GM23248 (cell line): ENCODE data around the gene PREX1. TPM values are rescaled to one million over a fixed set of nuclear protein-coding genes. Genes with fewer than 3 reads are reported as not detected.

Experiments used
- DNase-seq: peaks from one replicate; pipeline ENCODE4 v3.0.0-alpha.2; 2015
- H2AFZ ChIP-seq: fragments of 200-600 bp; sonication (generic); 2 replicates; pipeline ENCODE4 v1.6.1; 2016; ENCODE audit warnings: antibody characterized with exemption
- H3F3A ChIP-seq: fragments of 200-600 bp; sonication (generic); 2 replicates; pipeline ENCODE4 v1.6.1; 2016; ENCODE audit warnings: mild to moderate bottlenecking, antibody characterized with exemption, mixed run types; ENCODE audit not compliant: insufficient read depth
- H3K27ac ChIP-seq: fragments of 200-600 bp; sonication (generic); 2 replicates; pipeline ENCODE4 v1.5.1; 2016; ENCODE audit warnings: mild to moderate bottlenecking
- H3K27me3 ChIP-seq: fragments of 200-600 bp; sonication (generic); replicated peaks from 2 replicates; pipeline ENCODE4 v1.6.1; 2016; ENCODE audit warnings: mild to moderate bottlenecking; ENCODE audit not compliant: insufficient read depth
- H3K36me3 ChIP-seq: fragments of 200-600 bp; sonication (generic); 2 replicates; pipeline ENCODE4 v1.6.1; 2016; ENCODE audit warnings: low read depth, mild to moderate bottlenecking
- H3K4me1 ChIP-seq: fragments of 200-600 bp; sonication (generic); 2 replicates; pipeline ENCODE4 v1.6.1; 2016; ENCODE audit warnings: mild to moderate bottlenecking; ENCODE audit not compliant: insufficient read depth
- H3K4me2 ChIP-seq: fragments of 200-600 bp; sonication (generic); one replicate; pipeline ENCODE4 v1.6.1; 2016; ENCODE audit warnings: mild to moderate bottlenecking; ENCODE audit not compliant: unreplicated experiment
- H3K4me3 ChIP-seq: fragments of 200-600 bp; sonication (generic); 2 replicates; pipeline ENCODE4 v1.5.1; 2016; ENCODE audit warnings: mild to moderate bottlenecking
- H3K79me2 ChIP-seq: fragments of 200-600 bp; sonication (generic); 2 replicates; pipeline ENCODE4 v1.6.1; 2016; ENCODE audit warnings: mild to moderate bottlenecking; ENCODE audit not compliant: insufficient read depth
- H3K9ac ChIP-seq: fragments of 200-600 bp; sonication (generic); 2 replicates; pipeline ENCODE4 v1.6.1; 2016; ENCODE audit warnings: mild to moderate bottlenecking
- H3K9me2 ChIP-seq: fragments of 200-600 bp; sonication (generic); 2 replicates; pipeline ENCODE4 v1.6.1; 2016; ENCODE audit warnings: mixed run types, mild to moderate bottlenecking, moderate library complexity; ENCODE audit not compliant: insufficient read depth
- H3K9me3 ChIP-seq: fragments of 200-600 bp; sonication (generic); one replicate; pipeline ENCODE4 v1.6.1; 2017; ENCODE audit warnings: low read depth
- H4K20me1 ChIP-seq: fragments of 200-600 bp; sonication (generic); 2 replicates; pipeline ENCODE4 v1.6.0; 2016; ENCODE audit not compliant: insufficient read depth
- EZH2 ChIP-seq: fragments of 200-600 bp; sonication (generic); IDR thresholded peaks from 2 replicates; pipeline ENCODE4 v1.6.1; 2018; ENCODE audit warnings: antibody characterized with exemption, mild to moderate bottlenecking; ENCODE audit not compliant: insufficient read depth, poor library complexity, severe bottlenecking
- EZH2phosphoT487 ChIP-seq: fragments of 200-600 bp; sonication (generic); IDR thresholded peaks from 2 replicates; pipeline ENCODE4 v1.6.1; 2018; ENCODE audit warnings: antibody characterized with exemption, moderate library complexity, mild to moderate bottlenecking, low read depth; ENCODE audit not compliant: insufficient read depth
- WGBS, 2 experiments: methylation state at CpG; one replicate each; pipeline ENCODE4 v1.1.6; 2015 to 2017; ENCODE audit warnings: low lambda C conversion rate in 2 of 2, low coverage in 1 of 2; ENCODE audit errors: missing lambda C conversion rate in 2 of 2; 5-methylcytosine and 5-hydroxymethylcytosine counted together
- in situ Hi-C: fragments of 300-500 bp; cut with MboI; formaldehyde crosslinking; loops from 2 replicates; pipeline ENCODE4 v1.15.0; 2020
- polyA plus RNA-seq: library from polyadenylated mRNA; unstranded; fragments of >200 nt; fragmentation: Nextera tagmentation; extraction: Ambion mirVana; gene quantifications from 2 replicates; pipeline ENCODE4 v1.2.1, GENCODE V29; 2016
- total RNA-seq: library from RNA; depleted of rRNA; stranded (reverse); fragments of >200 nt; shearing (Covaris generic); gene quantifications from 2 replicates; pipeline ENCODE4 v1.2.3, GENCODE V29; 2014

The PREX1 gene
- total and polyA plus RNA-seq, 2 experiments from 2014 or later: 0.13 to 0.65 TPM

- H4K20me1 ChIP-seq: no peaks in the 10 kb centered on the region
- WGBS, 2 experiments: 79 to 84% methylated on average over 14 of the region's 14 CpGs
- H3K4me1 ChIP-seq: no peaks in the 10 kb centered on the region
- no peak overlapping the region for H3K4me2 ChIP-seq
- H3F3A ChIP-seq: no peaks in the 10 kb centered on the region
- no peaks in the 10 kb centered on the region for H3K79me2 ChIP-seq
- H3K9ac ChIP-seq: no peak overlapping the region
- no peak overlapping the region for H3K4me3 ChIP-seq
- H3K27ac ChIP-seq: no peak overlapping the region
- in situ Hi-C loops: no loop called here
- no peaks in the 10 kb centered on the region for H3K27me3 ChIP-seq
- DNase-seq: no peak
- no peaks in the 10 kb centered on the region for H3K9me2 ChIP-seq
- H2AFZ ChIP-seq: no peak overlapping the region
- H3K9me3 ChIP-seq: no peaks in the 10 kb centered on the region
- TF ChIP-seq EZH2 (no peak), EZH2phosphoT487 (no peak)
- no peaks in the 10 kb centered on the region for H3K36me3 ChIP-seq
These were observed 11.3 kb downstream of the PREX1 start for GRCh38 chr20:48816282-48817205.

- H3K4me2 ChIP-seq: no peak overlapping the region
- H3K79me2 ChIP-seq: no peaks in the 10 kb centered on the region
- H3K9me3 ChIP-seq: no peaks in the 10 kb centered on the region
- H2AFZ ChIP-seq: no peak overlapping the region
- H3F3A ChIP-seq: no peaks in the 10 kb centered on the region
- no peak overlapping the region for H3K9ac ChIP-seq
- no peak for DNase-seq
- H3K4me1 ChIP-seq: no peaks in the 10 kb centered on the region
- in situ Hi-C loops: no loop called here
- H3K27me3 ChIP-seq: no peaks in the 10 kb centered on the region
- TF ChIP-seq EZH2phosphoT487 (no peak), EZH2 (no peak)
- H3K27ac ChIP-seq: no peak overlapping the region
- no peaks in the 10 kb centered on the region for H3K36me3 ChIP-seq
- no peaks in the 10 kb centered on the region for H3K9me2 ChIP-seq
- H4K20me1 ChIP-seq: no peaks in the 10 kb centered on the region
- H3K4me3 ChIP-seq: no peak overlapping the region
- 91 to 93% methylated on average over 12 of the region's 12 CpGs for WGBS, 2 experiments
These were observed 12.3 kb downstream of the PREX1 start for GRCh38 chr20:48815537-48815936.

- DNase-seq: no peak
- H3K27me3 ChIP-seq: no peaks in the 10 kb centered on the region
- no peak overlapping the region for H3K4me2 ChIP-seq
- no peaks in the 10 kb centered on the region for H3K9me2 ChIP-seq
- H3K36me3 ChIP-seq: no peaks in the 10 kb centered on the region
- no peaks in the 10 kb centered on the region for H3K4me1 ChIP-seq
- no peak overlapping the region for H2AFZ ChIP-seq
- H3K9ac ChIP-seq: no peak overlapping the region
- H4K20me1 ChIP-seq: no peaks in the 10 kb centered on the region
- in situ Hi-C loops: no loop called here
- H3K79me2 ChIP-seq: no peaks in the 10 kb centered on the region
- no peaks in the 10 kb centered on the region for H3F3A ChIP-seq
- WGBS, 2 experiments: 82% methylated on average over 5 of the region's 5 CpGs
- no peaks in the 10 kb centered on the region for H3K9me3 ChIP-seq
- H3K4me3 ChIP-seq: no peak overlapping the region
- no peak overlapping the region for H3K27ac ChIP-seq
- no peak for TF ChIP-seq EZH2phosphoT487
- no peak for TF ChIP-seq EZH2
These were observed 13.2 kb downstream of the PREX1 start for GRCh38 chr20:48814633-48815032.

- DNase-seq: no peak
- no peaks in the 10 kb centered on the region for H3K9me3 ChIP-seq
- WGBS, 2 experiments: 73 to 80% methylated on average over 5 of the region's 5 CpGs
- no peaks in the 10 kb centered on the region for H3F3A ChIP-seq
- H3K79me2 ChIP-seq: no peaks in the 10 kb centered on the region
- TF ChIP-seq EZH2phosphoT487 (no peak), EZH2 (no peak)
- H3K4me1 ChIP-seq: no peaks in the 10 kb centered on the region
- H3K4me3 ChIP-seq: no peak overlapping the region
- no peak overlapping the region for H3K4me2 ChIP-seq
- no peaks in the 10 kb centered on the region for H3K9me2 ChIP-seq
- H3K9ac ChIP-seq: no peak overlapping the region
- H4K20me1 ChIP-seq: no peaks in the 10 kb centered on the region
- in situ Hi-C loops: no loop called here
- H3K36me3 ChIP-seq: no peaks in the 10 kb centered on the region
- no peaks in the 10 kb centered on the region for H3K27me3 ChIP-seq
- H2AFZ ChIP-seq: no peak overlapping the region
- no peak overlapping the region for H3K27ac ChIP-seq
These were observed 13.8 kb downstream of the PREX1 start for GRCh38 chr20:48813930-48814546.
